Mononuclear cell (primary cell): Measurements from ENCODE around the gene MAPT. TPM values are rescaled to one million over a fixed set of nuclear protein-coding genes. Genes with fewer than 3 reads are reported as not detected.

Experiments
- H3K27me3 ChIP-seq: 2 replicates; pipeline ENCODE4 v1.6.0; 2011; ENCODE audit warnings: low read length, control low read depth; ENCODE audit not compliant: insufficient read depth
- H3K4me1 ChIP-seq: 2 replicates; pipeline ENCODE4 v1.5.1; 2011; ENCODE audit warnings: mild to moderate bottlenecking, low read length, control low read depth; ENCODE audit not compliant: insufficient read depth
- H3K4me3 ChIP-seq: 2 replicates; pipeline ENCODE4 v1.5.1; 2011; ENCODE audit warnings: mild to moderate bottlenecking, low read length, moderate library complexity
- H3K9me3 ChIP-seq: 2 replicates; pipeline ENCODE4 v1.5.1; 2011; ENCODE audit warnings: low read depth, mild to moderate bottlenecking, control low read depth, low read length
- total RNA-seq: library from RNA; depleted of rRNA; stranded (reverse); fragments of >200 nt; gene quantifications from one replicate; pipeline ENCODE4 v1.2.3, GENCODE V29; 2012

The MAPT gene
- total RNA-seq, 1 donor: 0.10 TPM

- Histone ChIP-seq H3K4me3 (no peak overlapping the region), H3K4me1 (no peaks in the 10 kb centered on the region), H3K9me3 (no peaks in the 10 kb centered on the region), H3K27me3 (peaks cover 5% of the 10 kb centered on the region)
These were observed 45.0 kb downstream of the MAPT start for GRCh38 chr17:45939395-45939794.

DNA sequence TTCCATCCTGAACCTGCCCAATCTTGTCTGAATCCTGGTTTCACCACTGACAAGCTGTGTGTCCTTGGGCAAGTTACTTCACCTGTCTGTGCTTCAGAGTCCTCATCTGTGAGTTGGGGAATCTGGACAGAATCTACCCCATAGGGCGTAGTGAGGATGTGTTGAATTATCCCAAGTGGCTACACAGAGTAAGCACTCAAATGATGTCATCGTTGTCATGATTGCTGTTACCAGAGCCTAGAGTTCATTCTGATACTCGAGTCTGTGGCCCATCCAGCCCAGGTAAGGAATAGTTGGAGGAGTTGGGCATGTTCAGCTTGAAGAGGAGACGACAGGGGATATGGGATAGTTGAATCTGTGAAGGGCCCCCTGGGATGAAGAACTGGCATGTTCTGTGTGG lies 45.9 kb downstream of the MAPT start:
- no peaks in the 10 kb centered on the region for H3K9me3 ChIP-seq
- no peaks in the 10 kb centered on the region for H3K4me1 ChIP-seq
- no peak overlapping the region for H3K4me3 ChIP-seq
- peaks cover 5% of the 10 kb centered on the region for H3K27me3 ChIP-seq

DNA sequence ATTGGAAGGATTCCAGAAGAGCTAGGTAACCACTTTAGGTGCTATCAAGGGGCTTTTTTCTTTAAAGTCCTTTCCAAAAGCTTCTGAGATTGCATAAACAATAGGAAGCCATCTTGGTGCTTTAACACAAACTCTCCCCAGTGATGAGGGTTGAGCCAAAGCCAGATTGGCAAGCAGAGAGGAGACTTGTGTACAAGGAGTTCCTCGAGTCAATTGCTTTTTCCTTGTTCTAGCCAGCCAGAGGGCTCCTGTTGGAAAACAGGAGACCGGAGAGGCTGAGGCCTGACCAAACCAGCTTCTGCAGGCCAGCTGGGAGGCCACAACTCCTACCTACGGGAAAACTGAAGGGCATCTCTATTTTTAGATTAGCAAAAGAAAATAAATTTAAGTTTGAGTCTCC lies 46.5 kb downstream of the MAPT start:
- no peak overlapping the region for H3K4me3 ChIP-seq
- peaks cover 5% of the 10 kb centered on the region for H3K27me3 ChIP-seq
- H3K9me3 ChIP-seq: no peaks in the 10 kb centered on the region
- no peaks in the 10 kb centered on the region for H3K4me1 ChIP-seq

DNA sequence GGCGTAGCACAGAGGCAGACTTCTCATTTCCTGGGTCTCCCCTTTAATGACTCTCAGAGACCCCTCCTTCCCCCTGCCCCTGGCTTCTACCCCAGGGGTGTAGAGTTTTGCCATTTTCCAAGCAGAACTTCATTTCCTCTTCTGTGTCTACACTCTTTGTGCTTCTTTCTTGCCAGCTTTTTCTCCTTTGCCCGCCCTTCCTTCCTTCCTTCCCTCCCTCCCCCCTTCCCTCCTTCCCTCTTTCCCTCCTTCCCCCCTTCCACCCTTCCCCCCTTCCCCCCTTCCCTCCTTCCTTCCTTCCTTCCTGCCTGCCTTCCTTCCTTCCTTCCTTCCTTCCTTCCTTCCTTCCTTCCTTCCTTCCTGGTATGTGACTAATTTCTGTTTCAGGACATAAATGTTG lies 47.0 kb downstream of the MAPT start:
- Histone ChIP-seq H3K27me3 (peaks cover 5% of the 10 kb centered on the region), H3K4me1 (no peaks in the 10 kb centered on the region), H3K4me3 (no peak overlapping the region), H3K9me3 (no peaks in the 10 kb centered on the region)

DNA sequence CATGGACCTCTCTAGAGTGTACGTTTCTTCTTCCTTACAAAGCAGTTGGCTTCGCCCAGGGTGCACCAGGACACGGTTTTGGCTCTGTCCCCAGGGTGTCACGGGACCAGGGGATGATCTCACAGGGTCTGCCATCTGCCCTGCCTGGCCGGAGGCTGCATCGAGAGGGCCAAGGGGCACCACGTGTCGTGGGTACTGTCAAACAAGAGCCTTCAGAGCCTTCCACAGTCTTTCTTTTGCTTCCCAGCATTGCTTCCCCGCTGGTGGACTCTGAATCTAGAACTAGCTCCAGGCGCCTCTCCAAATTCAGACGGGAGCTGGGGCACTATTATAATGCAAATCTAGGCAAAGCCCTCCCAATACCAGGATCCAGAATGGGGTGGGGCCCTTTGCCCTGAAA lies 47.9 kb downstream of the MAPT start:
- Histone ChIP-seq H3K4me3 (no peak overlapping the region), H3K9me3 (no peaks in the 10 kb centered on the region), H3K27me3 (peaks cover 5% of the 10 kb centered on the region), H3K4me1 (no peaks in the 10 kb centered on the region)

DNA sequence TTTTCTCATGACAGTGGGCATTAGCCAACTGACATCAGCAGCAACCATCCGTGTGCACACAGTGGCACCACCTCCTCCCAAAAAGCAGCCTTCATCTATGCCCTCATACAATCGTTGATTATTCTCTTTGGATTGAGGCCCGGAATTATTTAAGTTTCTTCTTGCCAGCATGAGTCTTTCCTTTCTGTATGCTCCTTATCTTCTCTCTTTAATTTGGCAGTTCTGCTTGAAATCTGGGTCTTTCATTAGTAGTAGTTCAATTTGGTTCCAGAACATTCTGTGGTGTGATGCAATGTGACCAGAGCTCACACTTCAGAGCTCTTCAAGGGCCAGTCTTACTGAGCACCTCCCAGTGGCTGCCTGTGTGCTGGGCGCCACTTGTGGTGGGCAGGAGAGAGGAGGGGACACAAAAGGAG lies 52.5 kb downstream of the MAPT start:
- Histone ChIP-seq H3K9me3 (no peaks in the 10 kb centered on the region), H3K27me3 (peaks cover 26% of the 10 kb centered on the region), H3K4me3 (no peak overlapping the region), H3K4me1 (peaks cover 7% of the 10 kb centered on the region)

DNA sequence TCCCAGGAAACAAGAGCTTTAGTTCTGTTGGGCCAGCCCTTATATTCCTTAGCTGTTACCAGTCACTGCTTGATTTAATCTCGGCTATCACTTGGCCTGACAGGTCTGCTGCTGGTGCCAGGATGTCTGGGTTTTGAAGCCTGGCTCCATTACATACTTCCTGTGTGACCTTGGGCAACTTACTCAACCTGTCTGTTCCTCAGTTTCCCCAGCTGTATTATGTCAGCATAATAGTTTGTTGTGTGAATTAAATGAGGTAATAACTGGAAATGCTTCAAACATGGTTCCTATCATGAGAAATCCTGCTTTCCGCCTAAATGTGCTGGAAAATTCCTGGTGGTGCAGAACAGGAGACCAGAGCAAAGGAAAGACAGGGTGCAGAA lies 54.1 kb downstream of the MAPT start:
- Histone ChIP-seq H3K27me3 (peaks cover 26% of the 10 kb centered on the region), H3K4me1 (peaks cover 7% of the 10 kb centered on the region), H3K4me3 (no peak overlapping the region), H3K9me3 (no peaks in the 10 kb centered on the region)

GRCh38 chr17:45948881-45949624 lies 54.7 kb downstream of the MAPT start:
- Histone ChIP-seq H3K4me1 (peaks cover 7% of the 10 kb centered on the region), H3K4me3 (no peak overlapping the region), H3K9me3 (no peaks in the 10 kb centered on the region), H3K27me3 (peaks cover 26% of the 10 kb centered on the region)

DNA sequence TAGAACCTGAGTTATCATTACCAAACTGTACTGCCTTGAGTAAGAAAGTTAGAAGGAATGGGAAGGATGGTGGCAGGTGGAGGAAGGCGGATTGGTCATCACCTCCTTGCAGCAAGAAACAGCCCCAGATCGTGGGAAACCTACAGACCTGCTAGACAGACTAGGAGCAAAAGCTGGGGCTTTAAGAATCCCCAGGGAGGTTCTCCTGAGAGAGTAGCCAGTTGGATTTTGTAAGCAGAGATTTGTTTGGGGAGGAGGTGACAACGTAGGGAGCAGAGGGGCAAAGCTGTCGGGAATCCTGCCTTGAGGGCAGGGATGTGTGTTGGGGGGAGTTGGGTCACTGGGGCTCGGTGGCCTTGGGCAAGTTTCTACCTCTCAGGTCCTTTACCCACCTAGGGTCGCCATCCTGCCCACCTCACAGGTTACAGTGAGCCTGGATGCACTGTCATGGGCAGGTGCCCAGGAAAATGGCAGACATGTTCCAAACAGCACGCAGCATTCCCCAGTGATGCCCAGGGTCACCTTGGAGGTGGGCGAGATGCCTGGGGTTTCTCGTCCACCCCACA lies 55.5 kb downstream of the MAPT start:
- H3K4me1 ChIP-seq: peaks cover 7% of the 10 kb centered on the region
- H3K9me3 ChIP-seq: no peaks in the 10 kb centered on the region
- H3K27me3 ChIP-seq: peaks cover 26% of the 10 kb centered on the region
- H3K4me3 ChIP-seq: no peak overlapping the region

DNA sequence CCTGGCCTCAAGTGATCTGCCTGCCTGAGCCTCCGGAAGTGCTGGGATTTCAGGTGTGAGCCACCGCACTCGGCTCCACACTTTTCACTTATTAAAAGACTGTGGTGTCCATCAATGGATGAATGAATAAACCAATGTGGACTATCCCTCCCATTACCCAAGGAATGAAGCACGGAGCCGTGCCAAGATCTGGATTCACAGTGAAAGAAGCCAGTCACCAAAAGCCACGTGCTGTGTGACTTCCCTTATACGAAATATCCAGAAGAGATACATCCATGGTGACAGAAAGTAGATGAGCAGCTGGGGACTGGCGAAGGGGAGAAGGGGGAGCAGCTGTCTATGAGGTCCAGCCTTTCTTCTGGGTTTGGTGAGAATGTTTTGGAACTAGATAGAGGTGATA lies 56.5 kb downstream of the MAPT start:
- Histone ChIP-seq H3K4me3 (no peak overlapping the region), H3K27me3 (peaks cover 26% of the 10 kb centered on the region), H3K9me3 (no peaks in the 10 kb centered on the region), H3K4me1 (peaks cover 7% of the 10 kb centered on the region)

GRCh38 chr17:45951403-45951802 lies 57.0 kb downstream of the MAPT start:
- Histone ChIP-seq H3K9me3 (no peaks in the 10 kb centered on the region), H3K27me3 (peaks cover 26% of the 10 kb centered on the region), H3K4me3 (no peak overlapping the region), H3K4me1 (peaks cover 7% of the 10 kb centered on the region)

DNA sequence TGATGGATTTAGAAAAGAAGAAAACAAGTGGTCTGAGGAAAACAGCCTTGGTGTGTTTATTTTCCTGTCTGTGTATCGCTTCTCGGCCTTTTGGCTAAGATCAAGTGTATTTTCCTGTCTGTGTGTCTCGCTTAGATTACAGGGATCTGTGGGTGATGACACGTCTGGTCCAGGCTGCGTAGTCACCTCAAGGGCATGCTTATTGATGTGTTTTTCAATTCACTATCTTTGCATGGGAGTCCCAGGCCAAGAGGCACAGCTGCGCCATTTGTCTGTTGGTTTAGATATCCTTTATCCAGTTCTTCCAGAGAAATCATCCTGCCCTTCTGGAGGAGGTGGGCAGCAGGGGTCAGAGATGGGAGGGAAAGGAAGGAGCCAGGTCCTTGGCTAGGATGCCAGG lies 57.6 kb downstream of the MAPT start:
- H3K4me1 ChIP-seq: peaks cover 7% of the 10 kb centered on the region
- H3K9me3 ChIP-seq: no peaks in the 10 kb centered on the region
- H3K27me3 ChIP-seq: peaks cover 26% of the 10 kb centered on the region
- no peak overlapping the region for H3K4me3 ChIP-seq

- H3K27me3 ChIP-seq: peaks cover 26% of the 10 kb centered on the region
- H3K4me1 ChIP-seq: peaks cover 7% of the 10 kb centered on the region
- H3K9me3 ChIP-seq: no peaks in the 10 kb centered on the region
- H3K4me3 ChIP-seq: no peak overlapping the region
These were observed 58.5 kb downstream of the MAPT start for GRCh38 chr17:45952814-45953320.

DNA sequence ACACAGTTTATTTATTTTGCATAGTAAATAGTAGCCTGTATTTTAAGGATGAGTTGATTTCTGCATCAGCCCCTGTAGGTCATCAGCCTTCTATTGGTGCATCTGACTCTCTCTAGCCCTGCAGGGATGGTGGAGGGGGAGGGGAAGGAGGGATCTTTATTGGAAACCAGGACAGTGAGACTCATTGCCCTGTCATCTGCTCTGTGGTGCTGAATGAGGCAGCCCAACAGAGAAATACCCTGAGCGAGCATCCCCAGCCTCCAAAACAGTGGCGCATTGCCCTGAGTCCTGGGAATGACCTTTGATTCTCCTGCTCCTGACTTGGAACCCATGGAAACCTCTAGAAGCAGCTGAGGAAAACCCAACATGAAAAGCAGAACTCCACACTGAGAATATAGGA lies 59.2 kb downstream of the MAPT start:
- Histone ChIP-seq H3K4me1 (peaks cover 7% of the 10 kb centered on the region), H3K27me3 (peaks cover 24% of the 10 kb centered on the region), H3K9me3 (no peaks in the 10 kb centered on the region), H3K4me3 (no peak overlapping the region)

GRCh38 chr17:45954914-45955313 lies 60.6 kb downstream of the MAPT start:
- no peaks in the 10 kb centered on the region for H3K4me1 ChIP-seq
- H3K4me3 ChIP-seq: no peak overlapping the region
- peaks cover 10% of the 10 kb centered on the region for H3K27me3 ChIP-seq
- no peaks in the 10 kb centered on the region for H3K9me3 ChIP-seq

- no peak overlapping the region for H3K4me3 ChIP-seq
- no peaks in the 10 kb centered on the region for H3K9me3 ChIP-seq
- no peaks in the 10 kb centered on the region for H3K4me1 ChIP-seq
- H3K27me3 ChIP-seq: peaks cover 6% of the 10 kb centered on the region
These were observed 61.0 kb downstream of the MAPT start for GRCh38 chr17:45955326-45955725.
